Stimulated activated CD8-positive, alpha-beta memory T cell treated with anti-CD3 and anti-CD28 coated beads, Interleukin-12 subunit alpha, Interleukin-12 subunit beta, amount 100 ng/mL, for 24 hours (primary cell): ENCODE data around the gene DNASE1.
"Not testable (repeated sequence)": the region's sequence is repeated elsewhere in the genome, so short reads cannot be mapped to it uniquely, and the experiment has no call there.

ENCODE experiments used
- DNase-seq: peaks from one replicate; pipeline ENCODE4 v3.0.0-alpha.2; 2020; ENCODE audit errors: extremely low read depth

The DNASE1 gene, protein sequence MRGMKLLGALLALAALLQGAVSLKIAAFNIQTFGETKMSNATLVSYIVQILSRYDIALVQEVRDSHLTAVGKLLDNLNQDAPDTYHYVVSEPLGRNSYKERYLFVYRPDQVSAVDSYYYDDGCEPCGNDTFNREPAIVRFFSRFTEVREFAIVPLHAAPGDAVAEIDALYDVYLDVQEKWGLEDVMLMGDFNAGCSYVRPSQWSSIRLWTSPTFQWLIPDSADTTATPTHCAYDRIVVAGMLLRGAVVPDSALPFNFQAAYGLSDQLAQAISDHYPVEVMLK

DNA sequence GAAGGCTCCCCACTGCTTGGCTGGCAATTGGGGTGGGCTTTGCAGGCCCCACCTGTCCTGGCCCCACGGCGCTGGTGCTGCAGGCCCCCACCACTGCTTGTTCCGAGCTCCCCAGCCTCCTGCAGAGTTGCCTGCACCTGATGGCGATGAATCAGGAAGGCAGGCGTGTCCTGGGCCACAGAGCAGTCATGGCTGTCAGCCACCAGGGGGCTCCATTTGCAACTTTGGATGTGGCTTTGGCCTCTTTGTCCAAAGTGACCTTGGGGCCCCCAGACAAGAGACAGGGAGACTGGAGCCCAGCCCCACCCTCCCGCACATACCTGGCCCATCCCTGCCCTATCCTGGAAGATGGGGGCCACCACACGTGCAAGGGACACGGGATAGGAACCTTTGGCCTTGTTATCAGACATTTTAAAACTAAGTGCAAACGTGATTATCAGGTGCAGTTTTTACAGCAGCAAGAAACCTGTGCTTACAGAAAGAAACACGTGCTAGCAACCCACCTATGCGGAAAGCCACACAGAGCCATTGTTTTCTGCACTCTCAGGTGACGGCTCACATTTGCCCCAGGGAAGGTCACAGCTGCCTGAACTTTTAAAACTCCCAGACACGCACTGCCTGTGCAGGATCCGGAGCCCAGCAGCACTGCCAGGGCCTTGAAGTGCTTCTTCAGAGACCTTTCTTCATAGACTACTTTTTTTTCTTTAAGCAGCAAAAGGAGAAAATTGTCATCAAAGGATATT is at the start of gene DNASE1:
DNASE1 (plus strand) TSS at position 443 of the 743 bp plus-strand sequence. CDS start 683 bp downstream, outside the sequence.
- DNase-seq = peak; percentile 34

DNA sequence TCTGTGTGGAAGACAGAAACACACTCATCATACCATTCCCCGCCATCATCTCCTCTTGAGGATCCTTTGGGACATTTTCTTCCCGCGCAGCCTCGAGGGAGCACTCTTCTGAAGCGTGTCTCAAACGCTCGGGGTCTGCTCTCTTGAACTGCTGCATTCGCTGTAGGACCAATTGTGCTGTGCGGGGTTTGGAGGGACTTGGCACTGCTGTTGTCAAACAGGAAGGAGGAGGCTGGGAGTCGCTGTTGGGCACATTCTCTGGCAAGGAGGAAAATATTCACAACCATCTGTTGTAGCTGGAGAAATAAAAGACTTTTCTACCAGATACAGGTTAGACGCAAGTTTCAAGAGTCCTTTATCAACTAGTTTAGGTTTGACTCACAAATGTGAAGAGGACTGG is 48.0 kb upstream of the DNASE1 start:
- DNase-seq = no peak

DNA sequence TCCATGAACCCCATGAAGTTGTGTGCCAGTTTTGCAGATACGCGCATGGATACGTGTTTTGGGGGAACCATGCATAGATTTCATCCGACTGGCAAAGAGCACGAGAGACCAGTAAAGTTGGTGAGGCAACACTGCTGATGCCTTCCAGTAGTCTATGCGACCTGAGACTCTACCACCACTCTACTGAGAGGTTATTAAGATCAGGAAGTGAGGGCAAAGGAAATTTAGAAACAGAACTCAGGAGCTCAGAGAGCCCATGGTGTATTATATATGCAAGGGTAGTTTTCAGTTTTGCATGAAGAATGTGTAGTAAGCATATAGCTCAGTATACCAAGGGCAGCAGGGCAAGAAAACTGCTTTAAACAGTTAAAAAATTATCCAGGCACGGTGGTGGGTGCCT is 47.3 kb upstream of the DNASE1 start:
- no peak for DNase-seq

DNA sequence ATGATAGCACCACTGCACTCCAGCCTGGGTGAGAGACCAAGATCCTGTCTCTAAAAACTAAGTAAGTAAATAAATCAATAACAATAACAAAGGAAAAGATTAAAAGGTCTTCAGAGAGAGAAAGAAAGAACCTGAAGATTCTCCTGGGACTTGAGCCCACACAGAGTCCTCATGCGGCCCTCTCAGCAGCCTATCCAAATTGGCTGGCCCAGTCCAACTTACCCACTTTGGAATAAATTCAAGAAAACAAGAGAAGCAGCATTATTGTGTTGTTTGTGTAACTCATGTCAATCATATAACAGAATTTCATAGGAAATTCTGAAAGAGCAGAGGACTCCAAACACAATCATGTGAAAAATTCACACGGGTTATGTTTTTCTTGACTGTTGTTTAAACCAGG is 46.9 kb upstream of the DNASE1 start:
- DNase-seq = no peak

DNA sequence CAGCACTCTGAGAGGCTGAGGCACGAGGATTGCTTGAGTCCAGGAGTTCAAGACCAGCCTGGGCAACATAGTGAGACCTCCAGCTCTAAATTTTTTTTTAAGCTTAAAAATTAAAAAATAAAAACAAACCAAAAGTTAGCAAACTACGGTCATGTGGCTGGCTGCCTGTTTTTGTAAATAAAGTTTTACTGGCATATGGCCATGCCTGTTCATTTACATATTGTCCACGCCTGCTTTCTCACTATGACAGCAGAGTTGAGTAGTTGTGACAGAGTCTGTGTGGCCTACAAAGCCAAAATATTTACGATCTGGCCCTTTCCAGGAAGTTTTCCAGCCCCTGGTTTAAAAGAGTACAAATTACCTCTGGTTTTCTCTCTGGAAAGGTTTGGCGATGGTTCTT is 46.4 kb upstream of the DNASE1 start:
- DNase-seq = no peak

DNA sequence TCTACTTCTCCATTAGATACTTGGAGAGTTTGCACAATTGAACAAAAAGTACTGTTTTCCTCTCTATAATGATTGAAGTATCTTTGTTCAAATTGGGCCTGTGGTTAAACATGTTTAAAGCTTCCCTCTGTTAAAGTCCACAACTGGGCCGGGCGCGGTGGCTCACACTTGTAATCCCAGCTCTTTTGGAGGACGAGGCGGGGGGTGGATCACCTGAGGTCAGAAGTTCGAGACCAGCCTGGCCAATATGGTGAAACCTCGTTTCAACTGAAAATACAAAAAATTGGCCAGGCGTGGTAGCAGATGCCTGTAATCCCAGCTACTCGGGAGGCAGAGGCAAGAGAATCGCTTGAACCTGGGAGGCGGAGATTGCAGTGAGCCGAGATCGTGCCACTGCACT is 45.5 kb upstream of the DNASE1 start:
- DNase-seq = not testable (repeated sequence)

DNA sequence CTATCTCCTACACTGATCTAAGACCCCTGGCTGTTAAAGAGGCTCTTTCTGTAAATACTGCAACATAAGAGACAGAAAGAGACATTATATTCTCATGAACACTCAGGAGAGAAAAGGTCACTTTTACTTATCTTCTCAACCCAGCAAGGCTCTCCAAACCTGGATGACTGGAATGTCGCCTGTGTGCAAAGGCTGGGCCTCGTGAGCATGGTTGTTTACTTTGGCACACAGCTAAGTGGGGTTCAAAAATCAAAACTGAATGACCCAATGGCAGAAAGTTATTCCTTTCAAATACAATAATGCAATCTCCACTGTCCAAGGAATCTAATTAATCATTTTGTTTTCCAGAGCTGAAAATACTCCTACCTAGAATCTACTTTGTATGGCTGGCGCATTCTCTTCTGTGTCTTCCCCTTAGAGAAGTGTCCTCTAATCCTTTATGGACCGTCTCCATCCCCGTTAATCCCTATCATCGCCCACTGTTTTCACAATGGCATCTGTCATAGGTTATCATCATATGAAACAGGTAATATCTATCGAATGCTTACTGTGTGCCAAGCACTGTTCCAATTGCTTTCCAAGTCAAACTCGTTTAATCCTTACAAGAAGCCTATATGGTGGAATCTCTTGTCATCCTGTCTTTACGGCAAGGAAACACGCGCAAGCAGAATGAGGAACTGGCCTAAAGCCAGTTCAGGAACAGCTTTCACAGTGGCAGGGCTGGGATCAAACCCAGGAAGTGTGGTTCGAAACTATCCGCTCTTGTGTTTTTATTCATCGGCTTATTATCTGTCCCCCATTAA is 44.4 kb upstream of the DNASE1 start:
- no peak for DNase-seq

DNA sequence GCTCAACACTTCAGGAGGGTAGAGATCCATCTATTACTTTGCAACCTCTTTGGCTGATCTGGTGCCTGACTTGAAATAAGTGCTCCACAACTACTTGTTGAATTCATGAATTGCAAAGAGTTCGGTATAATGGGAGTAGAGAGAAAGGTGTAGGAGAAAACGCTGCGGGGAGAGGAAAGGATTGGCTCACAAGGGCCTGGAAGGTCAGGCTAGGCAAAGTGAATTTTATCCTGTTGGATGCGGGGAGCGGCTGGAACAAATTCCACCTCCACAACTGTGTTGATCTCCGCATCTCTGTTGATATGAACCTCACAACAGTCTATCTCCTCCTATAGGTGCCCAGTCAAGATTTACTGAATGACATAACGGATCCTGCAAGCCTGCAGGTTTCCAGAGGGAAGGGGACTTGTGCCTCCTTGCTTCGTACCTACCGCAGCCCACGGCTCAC is 43.8 kb upstream of the DNASE1 start:
- no peak for DNase-seq

DNA sequence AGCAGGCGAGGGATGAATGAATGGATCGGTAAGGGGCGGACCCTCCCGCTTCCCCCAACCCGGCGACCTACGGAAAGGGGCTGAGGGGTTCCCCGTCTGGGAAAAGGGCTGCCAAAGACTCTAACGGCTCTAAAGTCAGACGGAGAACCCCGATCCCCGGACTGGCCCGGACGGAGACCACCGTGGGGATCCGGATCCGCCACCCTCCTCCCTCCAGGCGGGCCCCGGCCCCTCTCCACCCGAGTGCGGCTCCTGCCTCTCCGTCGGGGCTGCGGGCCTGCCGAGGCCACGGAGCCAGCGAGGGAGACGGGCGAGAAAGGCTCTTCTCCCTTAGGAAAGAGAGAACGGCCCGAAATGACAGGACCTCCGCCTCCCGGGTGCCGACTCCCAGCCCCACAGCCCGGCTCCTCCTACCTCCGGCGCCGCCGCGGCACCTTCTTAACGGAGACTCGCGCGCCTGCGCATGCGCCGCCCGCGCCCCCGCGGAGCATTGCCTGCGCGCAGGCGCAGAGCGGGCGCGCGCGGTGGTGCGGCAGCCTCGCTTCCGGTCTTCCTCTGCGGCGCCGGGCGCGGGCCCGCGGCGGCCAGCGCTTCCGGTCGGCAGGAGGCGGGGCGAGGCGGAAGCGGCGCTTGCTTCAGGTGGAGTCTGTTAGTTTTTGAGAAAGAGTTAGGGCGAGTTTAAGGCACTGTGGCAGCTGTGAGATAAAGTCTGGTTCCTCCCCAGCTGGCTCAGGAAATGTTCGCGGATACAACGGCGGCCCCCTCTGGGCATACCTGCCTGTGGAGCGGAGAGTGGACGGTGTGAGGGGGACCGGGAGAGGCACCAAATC is 43.1 kb upstream of the DNASE1 start, which contains the start of gene SLX4:
SLX4 (minus strand) TSS at position 461 of the 830 bp plus-strand sequence. CDS start 2,642 bp downstream, outside the sequence.
- DNase-seq = peak; percentile 74

DNA sequence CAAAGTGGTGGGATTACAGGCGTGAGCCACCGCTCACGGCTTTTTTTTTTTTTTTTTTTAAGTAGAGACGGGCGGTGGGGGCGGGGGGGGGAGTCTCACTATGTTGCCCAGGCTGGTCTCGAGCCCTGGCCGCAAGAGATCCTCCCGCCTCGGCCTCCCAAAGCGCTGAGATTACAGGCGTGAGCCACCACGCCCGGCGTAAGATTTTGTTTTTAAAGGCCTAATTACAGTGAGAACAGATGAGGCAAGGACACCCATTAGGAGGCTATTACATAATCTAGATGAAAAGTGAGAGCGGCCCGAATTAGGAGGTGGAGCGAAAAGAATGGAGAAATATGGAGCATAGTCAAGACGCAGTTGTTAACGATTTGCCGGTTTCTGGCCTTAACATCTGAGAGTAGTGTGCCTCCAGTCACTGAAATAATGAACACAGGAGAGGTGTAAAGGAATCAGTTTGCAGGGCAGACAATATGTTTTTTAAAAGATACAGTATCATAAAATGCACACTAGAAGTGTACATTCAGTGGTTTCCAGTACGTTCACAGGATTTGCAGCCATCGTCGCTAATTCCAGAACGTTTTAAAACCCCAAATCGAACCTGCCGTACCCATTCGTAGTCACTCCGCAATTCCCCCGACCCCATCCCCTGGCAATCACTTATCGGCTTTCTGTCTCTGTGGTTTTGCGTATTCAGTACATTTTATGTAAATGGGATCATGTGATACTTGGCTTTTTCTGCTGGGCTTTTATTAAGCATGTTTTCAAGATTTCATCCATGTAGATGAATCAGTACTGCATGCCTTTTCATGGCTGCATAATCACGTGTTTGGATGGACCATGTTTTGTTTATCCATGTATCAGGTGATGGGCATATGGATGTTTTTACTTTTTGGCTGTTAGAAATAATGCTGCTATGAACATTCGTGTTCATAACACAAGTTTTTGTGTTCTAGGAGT is 41.7 kb upstream of the DNASE1 start:
- DNase-seq = no peak

DNA sequence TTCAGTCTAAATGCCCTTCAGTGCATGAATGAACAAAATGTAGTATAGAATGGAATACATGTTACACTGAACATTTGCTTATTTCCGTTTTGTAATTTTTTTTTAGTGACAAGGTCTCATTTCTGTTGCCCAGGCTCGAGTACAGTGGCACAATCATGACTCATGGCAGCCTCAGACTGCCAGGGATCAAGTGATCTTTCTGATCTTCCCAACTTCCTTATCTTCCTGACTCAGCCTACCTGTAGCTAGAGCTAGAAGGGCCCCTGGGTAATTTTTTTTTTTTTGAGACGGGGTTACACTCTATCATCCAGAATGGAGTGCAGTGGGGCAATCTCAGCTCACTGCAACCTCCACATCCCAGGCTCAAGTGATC is 35.7 kb upstream of the DNASE1 start:
- DNase-seq = no peak

DNA sequence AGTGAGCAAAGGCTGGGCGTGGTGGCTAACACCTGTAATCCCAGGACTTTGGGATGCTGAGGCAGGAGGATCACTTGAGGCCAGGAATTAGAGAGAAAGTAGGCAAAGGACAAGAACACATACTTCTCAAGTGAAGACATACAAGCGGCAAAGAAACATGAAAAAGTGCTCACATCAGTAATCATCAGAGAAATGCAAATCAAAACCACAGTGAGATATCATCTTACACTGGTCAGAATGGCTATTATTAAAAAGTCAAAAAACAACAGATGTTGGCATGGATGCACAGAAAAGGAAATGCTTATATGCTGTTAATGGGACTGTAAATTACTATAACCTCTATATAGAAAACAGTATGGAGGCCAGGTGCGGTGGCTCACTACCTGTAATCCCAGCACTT is 30.8 kb upstream of the DNASE1 start:
- DNase-seq = no peak

DNA sequence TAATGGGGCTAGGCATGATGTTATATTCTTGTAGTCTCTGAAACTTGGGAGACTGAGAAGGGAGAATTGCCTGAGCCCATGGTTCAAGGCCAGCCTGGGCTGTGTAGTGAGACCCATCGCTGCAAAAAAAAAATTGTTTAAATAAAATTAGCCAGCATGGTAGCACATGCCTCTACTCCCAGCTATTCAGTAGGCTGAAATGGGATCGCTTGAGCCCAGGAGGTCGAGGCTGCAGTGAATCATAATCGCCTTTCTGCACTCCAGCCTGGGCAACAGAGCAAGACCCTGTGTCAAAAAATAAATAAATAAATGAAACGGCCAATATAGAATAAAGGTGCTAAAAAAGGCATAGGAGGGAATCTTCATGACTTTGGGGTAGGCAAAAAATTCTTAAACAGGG is 29.2 kb upstream of the DNASE1 start:
- no peak for DNase-seq

DNA sequence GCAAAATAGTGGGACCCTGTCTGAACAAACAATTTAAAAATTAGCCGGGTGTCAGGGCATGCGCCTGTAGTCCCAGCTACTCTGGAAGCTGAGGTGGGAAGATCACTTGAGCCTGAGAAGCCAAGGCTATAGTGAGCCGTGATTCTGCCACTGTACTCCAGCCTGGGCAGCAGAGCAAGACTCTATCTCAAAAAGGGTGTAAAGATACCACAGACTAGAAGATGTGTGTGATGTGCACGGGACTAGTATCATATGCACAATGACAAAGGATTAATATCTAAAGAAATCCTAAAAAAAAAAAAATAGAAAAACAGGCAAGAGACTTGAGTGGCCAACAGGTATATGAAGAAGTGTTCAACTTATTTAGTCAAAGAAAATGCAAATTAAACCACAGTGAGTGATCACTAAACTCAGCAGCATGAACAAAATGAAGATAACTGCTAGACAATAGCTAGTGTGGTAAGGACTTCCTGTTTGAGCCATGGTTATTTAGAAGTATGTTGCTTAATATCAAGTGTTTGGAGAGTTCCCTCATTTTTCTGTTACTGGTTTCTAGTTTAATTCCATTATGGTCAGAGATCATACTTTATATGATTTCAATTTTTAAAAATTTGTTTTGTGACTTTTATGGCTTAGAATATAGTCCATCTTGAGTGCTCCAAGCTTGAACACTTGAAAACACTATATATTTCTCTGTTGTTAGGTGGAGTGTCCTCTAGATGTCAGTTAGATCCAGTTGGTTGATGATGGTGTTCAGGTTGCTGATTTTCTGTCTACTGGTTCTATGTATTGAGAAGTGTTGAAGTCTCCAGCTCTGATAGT is 28.4 kb upstream of the DNASE1 start:
- DNase-seq = no peak

DNA sequence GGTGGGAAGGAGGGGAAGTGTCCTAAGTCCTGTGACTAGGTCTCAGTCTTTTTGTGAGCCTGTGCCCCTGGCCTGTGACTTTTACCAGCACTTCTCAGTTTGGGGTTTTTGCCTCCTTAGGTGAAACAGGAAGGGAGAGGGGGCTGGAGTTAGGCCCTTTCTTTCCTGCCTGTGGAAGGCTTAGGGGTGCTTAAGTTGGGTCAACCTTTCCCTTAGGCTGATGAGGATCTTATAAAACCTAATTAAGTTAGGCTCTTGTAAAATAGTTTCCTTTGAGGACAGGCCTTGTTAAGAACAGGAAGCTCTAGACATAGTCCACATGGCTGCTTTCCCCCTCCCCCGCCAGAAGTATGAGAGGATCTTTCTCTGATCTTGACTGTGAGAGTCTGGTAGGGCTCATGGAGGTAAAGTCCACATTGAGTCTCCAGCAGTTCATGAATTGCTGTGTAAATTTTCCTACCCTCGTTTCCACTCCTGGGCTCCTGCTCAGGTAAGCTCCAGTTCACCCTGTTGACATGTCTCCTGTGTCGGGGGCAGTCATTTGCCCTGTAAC is 17.0 kb upstream of the DNASE1 start:
- DNase-seq = no peak

DNA sequence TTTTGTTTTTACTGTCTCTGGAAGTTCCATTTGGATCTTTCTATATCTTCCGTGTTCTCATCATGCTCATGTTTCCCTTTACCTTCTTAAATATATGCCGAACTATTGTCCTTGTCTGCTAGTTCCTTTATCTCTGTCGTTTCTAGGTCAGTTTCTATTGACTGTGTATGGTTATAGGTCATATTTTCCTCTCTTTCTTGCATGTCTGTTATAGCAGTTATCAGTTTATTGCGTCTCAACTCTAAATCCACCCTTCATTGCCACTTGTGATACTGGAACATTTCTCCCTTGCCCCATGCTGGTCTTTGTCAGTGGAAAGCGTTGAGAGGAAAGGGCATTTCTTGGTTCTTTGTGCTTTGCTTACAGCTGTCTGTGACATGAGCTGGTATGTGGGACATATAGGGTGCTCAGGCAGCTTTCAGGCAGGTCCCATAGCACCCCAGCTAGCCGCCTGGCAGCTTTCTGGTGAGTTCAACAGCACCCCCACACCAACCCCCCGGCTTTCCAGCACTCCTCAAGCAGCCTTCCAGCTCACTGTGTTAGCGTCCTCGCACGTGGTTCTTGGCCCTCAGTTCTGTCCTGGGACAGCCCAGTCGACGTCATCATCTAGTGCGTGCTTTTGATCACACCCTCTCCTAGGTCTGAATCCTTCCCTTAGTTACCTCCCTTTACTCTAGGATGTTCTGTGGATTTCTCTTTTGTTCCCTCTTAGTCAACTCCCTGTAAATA is 15.4 kb upstream of the DNASE1 start:
- no peak for DNase-seq

DNA sequence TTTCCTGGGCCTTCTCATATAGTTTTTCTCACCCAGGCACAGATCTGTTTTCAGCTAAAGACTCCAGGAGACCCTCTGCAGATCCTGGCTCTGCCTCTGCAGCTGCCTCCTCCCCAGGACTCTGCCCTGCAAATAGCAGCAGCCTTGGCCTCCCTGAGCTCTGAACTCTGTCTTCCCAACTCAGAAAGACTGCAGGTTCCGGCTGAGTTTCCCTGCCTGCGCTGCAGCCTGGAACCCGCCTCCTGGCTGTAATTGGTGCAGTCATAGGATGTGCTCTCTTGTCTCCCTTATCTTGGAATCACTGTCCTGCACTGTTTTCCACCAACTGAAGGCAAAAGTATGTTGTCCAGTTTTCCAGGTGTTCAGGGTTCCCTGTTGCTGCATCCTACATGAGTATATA is 14.3 kb upstream of the DNASE1 start:
- DNase-seq = no peak
